Cardiac muscle cell (in vitro differentiated cells and primary cell): ENCODE results near the gene ASMT. TPM values are rescaled to one million over a fixed set of nuclear protein-coding genes. Genes with fewer than 3 reads are reported as not detected.
"Not testable (repeated sequence)": the region's sequence is repeated elsewhere in the genome, so short reads cannot be mapped to it uniquely, and the experiment has no call there.

Source experiments
- DNase-seq, 2 donors: peaks; one replicate each; pipeline versions ENCODE4 v3.0.0 to v3.0.0-alpha.2; 2010 to 2017; ENCODE audit warnings: low read depth in 1 of 2, low spot score in 1 of 2
- H3K27ac ChIP-seq: fragments of 200-600 bp; sonication (generic); 2 replicates; pipeline ENCODE4 v1.5.1; 2016
- H3K27me3 ChIP-seq: fragments of 200-600 bp; sonication (generic); 2 replicates; pipeline ENCODE4 v1.6.0; 2016; ENCODE audit warnings: control low read depth
- H3K36me3 ChIP-seq: fragments of 200-600 bp; sonication (generic); 2 replicates; pipeline ENCODE4 v1.5.1; 2016; ENCODE audit warnings: control low read depth
- H3K4me1 ChIP-seq: fragments of 200-600 bp; sonication (generic); 2 replicates; pipeline ENCODE4 v1.8.1; 2017; ENCODE audit warnings: low read depth, mild to moderate bottlenecking, mixed run types
- H3K4me3 ChIP-seq: fragments of 200-600 bp; sonication (generic); 2 replicates; pipeline ENCODE4 v1.5.1; 2016; ENCODE audit warnings: mild to moderate bottlenecking
- H3K9me3 ChIP-seq: fragments of 200-600 bp; sonication (generic); 2 replicates; pipeline ENCODE4 v1.5.1; 2017; ENCODE audit warnings: low read depth, mild to moderate bottlenecking, control low read depth
- polyA plus RNA-seq: library from polyadenylated mRNA; unstranded; fragments of >200 nt; fragmentation: Nextera tagmentation; extraction: Ambion mirVana; gene quantifications from 2 replicates; pipeline ENCODE4 v1.2.1, GENCODE V29; 2016
- total RNA-seq: library from RNA; depleted of rRNA; stranded (reverse); fragments of >200 nt; gene quantifications from 2 replicates; pipeline ENCODE4 v1.2.3, GENCODE V29; 2016
- TF ChIP-seq, protein P1 (sequence below): IDR thresholded peaks from 2 replicates; pipeline ENCODE4 v1.5.1; 2012; ENCODE audit warnings: low read depth, mild to moderate bottlenecking, low read length

ASMT gene
- total and polyA plus RNA-seq, 2 experiments from 2014 or later, result not detected

DNA sequence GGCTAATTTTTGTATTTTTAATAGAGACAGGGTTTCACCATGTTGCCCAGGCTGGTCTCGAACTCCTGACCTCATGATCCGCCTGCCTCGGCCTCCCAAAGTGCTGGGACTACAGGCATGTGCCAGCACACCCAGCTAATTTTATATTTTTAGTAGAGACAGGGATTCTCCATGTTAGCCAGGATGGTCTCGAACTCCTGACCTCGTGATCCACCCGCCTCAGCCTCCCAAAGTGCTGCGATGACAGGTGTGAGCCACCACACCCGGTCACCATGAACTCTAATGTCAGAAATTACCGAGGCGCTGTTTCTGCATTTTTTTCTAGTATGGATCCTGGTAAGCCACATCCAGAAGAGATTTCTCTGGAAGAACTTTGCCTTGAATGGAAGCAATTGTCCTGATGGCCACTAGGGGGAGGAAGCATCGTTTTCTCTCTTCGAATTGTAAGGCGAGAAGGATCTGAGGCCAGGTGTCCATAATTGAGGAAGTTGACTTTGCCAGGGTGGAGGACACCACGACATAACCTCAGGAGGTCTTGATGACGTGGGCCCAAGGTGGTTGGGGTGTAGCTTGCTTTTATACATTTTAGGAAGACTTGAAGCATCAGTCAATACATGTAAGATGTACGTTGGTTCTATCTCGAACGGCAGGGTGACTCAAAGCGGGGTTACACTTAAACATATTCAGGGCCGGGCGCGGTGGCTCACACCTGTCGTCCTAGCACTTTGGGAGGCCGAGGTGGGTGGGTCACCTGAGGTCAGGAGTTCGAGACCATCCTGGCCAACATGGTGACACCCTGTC, 37.4 kb downstream of the ASMT start:
- H3K4me1 ChIP-seq, H3K4me3 ChIP-seq, H3K36me3 ChIP-seq, H3K9me3 ChIP-seq, H3K27me3 ChIP-seq, H3K27ac ChIP-seq: not testable (repeated sequence)
- TF ChIP-seq, protein P1, sequence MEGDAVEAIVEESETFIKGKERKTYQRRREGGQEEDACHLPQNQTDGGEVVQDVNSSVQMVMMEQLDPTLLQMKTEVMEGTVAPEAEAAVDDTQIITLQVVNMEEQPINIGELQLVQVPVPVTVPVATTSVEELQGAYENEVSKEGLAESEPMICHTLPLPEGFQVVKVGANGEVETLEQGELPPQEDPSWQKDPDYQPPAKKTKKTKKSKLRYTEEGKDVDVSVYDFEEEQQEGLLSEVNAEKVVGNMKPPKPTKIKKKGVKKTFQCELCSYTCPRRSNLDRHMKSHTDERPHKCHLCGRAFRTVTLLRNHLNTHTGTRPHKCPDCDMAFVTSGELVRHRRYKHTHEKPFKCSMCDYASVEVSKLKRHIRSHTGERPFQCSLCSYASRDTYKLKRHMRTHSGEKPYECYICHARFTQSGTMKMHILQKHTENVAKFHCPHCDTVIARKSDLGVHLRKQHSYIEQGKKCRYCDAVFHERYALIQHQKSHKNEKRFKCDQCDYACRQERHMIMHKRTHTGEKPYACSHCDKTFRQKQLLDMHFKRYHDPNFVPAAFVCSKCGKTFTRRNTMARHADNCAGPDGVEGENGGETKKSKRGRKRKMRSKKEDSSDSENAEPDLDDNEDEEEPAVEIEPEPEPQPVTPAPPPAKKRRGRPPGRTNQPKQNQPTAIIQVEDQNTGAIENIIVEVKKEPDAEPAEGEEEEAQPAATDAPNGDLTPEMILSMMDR, result peak; percentile 87
- DNase-seq, result peak; percentile 65 to 66

DNA sequence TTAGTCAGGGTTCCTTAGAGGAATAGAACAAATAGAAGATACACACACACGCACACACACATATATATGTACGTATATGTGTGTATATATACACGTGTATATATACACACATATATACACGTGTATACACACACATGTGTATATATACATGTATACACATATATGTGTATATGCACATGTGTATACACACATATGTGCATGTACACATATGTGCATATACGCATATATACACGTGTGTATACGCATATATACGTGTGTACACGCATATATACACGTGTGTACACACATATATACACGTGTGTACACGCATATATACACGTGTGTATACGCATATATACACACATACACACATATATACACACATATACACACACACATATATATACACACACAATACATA, 41.5 kb downstream of the ASMT start:
- Histone ChIP-seq H3K4me1 (no peaks in the 10 kb centered on the region), H3K27me3 (no peaks in the 10 kb centered on the region), H3K9me3 (no peaks in the 10 kb centered on the region), H3K4me3 (no peak overlapping the region), H3K36me3 (no peaks in the 10 kb centered on the region), H3K27ac (no peak overlapping the region)
- TF ChIP-seq, protein P1, result no peak
- DNase-seq, result no peak

DNA sequence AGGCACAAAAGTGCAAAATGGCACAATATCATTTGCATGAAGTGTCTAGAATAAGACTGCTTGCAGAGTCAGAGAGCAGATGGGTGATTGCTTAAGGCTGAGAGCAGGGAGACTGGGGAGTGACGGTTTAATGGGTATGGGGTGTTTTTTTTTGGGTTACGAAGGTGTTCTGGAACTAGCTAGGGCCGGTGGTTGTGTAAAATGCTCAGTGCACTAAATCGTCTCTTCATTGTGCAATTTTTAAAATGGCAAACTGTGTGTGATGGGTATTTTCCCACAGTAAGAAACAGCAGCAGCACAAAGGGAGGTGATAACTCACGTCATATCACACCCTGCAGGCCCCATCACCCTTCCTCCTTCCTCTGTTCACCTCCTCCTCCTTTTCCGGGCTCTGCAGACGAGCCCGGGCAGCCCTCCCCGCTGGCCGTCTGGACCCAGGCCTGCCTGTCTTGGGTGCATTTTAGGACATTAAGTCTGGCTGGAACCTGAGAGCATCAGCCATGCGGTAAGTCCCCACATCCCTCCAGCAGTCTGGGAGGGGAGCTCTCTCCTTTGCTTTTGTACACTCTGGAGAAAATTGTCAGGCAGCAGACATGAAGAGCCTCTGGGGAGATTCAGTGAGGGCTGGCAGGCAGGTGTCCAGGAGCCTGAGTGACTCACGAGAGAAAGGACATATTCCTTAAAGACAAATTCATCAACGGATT, 42.7 kb downstream of the ASMT start:
- TF ChIP-seq, protein P1, result no peak
- Histone ChIP-seq H3K4me3 (no peak overlapping the region), H3K9me3 (no peaks in the 10 kb centered on the region), H3K27me3 (no peaks in the 10 kb centered on the region), H3K4me1 (no peaks in the 10 kb centered on the region), H3K27ac (peak overlapping the region; percentile 21), H3K36me3 (no peaks in the 10 kb centered on the region)
- peak; percentile 2 to 31 for DNase-seq

DNA sequence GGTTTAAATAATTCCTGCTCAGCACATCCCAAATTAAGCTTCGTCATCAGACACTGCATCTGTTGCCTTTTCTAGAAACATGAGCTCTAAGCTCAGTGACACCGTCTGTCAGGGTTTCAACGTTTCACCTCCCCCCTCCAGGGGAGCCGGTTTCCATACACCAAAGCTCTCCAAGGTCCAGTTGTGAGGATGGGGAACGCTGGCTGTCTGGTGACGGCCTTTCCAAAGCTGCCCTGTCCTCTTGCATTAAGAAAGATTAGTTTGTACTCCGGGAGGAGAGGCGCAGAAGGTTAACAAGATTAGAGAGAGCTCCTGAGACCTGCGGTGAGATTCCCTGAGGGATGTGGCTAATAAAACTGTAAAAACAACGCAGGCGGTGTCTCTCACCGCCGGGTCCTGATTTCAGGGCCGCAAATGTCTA, 43.2 kb downstream of the ASMT start:
- H3K27me3 ChIP-seq, result no peaks in the 10 kb centered on the region
- TF ChIP-seq, protein P1, result no peak
- peak in 1 of 2 donors; percentile 21 for DNase-seq
- H3K4me3 ChIP-seq, result no peak overlapping the region
- H3K36me3 ChIP-seq, result no peaks in the 10 kb centered on the region
- H3K27ac ChIP-seq, result peak overlapping the region; percentile 21
- no peaks in the 10 kb centered on the region for H3K9me3 ChIP-seq
- no peaks in the 10 kb centered on the region for H3K4me1 ChIP-seq

DNA sequence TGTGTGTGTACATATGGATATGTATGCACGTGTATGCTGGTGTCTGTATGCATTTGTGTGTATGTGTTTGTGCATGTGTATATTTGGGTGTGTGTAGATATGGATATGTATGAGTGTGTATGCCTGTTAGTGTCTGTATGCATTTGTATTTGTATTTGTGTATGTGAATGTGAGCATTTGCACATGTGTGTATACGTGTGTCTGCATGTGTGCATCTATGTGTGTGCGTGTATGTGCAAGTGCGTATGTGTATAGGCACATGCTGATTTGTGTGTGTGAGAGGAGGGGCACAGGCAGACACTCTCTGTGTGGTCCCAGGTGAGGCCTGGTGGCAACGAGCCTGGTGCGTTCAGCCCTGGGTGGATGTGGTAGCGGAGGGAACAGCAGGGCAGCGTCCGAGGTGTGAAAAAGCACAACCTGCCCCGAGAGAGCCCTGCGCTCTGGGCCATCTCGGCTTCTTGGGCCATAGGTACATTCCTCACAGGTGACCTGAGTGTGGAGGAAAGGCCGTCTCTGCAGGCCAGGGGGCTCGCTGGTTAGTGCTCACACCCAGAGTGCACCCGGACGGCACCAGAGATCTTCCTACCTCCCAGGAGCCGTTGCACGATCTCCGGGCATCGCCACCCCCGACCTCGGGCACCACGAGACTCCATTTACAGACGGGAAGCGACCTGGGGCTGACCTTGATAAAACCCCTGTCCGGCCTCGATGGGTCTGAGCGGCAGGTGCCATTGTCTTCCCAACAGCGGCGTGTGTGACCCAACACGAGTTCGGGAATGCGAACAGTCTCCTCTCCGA, 45.0 kb downstream of the ASMT start:
- DNase-seq, result no peak
- no peak overlapping the region for H3K27ac ChIP-seq
- H3K27me3 ChIP-seq, result no peaks in the 10 kb centered on the region
- H3K4me3 ChIP-seq, result no peak overlapping the region
- no peaks in the 10 kb centered on the region for H3K36me3 ChIP-seq
- H3K9me3 ChIP-seq, result no peaks in the 10 kb centered on the region
- no peaks in the 10 kb centered on the region for H3K4me1 ChIP-seq
- TF ChIP-seq, protein P1, result no peak
